ENCODE measurements around the gene MYLK.

Gene MYLK

GRCh38 chr3:123693584-123694190 lies 190.4 kb downstream of the MYLK start:
- no peak for DNase-seq

- DNase-seq: no peak
These were observed 191.5 kb downstream of the MYLK start for GRCh38 chr3:123692671-123693070.

GRCh38 chr3:123692041-123692440 lies 192.1 kb downstream of the MYLK start:
- DNase-seq: no peak

GRCh38 chr3:123689831-123690230 lies 194.3 kb downstream of the MYLK start:
- no peak for DNase-seq

- DNase-seq: no peak
These were observed 195.8 kb downstream of the MYLK start for GRCh38 chr3:123688241-123688747.

GRCh38 chr3:123687286-123687685 lies 196.8 kb downstream of the MYLK start:
- no peak for DNase-seq

GRCh38 chr3:123686251-123686650 lies 197.9 kb downstream of the MYLK start:
- DNase-seq: no peak

- no peak for DNase-seq
These were observed 198.4 kb downstream of the MYLK start for GRCh38 chr3:123685780-123686179.

- DNase-seq: no peak
These were observed 199.5 kb downstream of the MYLK start for GRCh38 chr3:123684636-123685035.

- DNase-seq: no peak
These were observed 199.9 kb downstream of the MYLK start for GRCh38 chr3:123684209-123684608.

GRCh38 chr3:123683505-123684154 lies 200.5 kb downstream of the MYLK start:
- DNase-seq: no peak

- DNase-seq: no peak
These were observed 201.2 kb downstream of the MYLK start for GRCh38 chr3:123682781-123683504.

GRCh38 chr3:123682302-123682701 lies 201.8 kb downstream of the MYLK start:
- DNase-seq: no peak

- DNase-seq: no peak
These were observed 204.3 kb downstream of the MYLK start for GRCh38 chr3:123679712-123680386.

- DNase-seq: no peak
These were observed 206.0 kb downstream of the MYLK start for GRCh38 chr3:123678108-123678511.

GRCh38 chr3:123672429-123673146 lies 211.5 kb downstream of the MYLK start:
- DNase-seq: no peak

- no peak for DNase-seq
These were observed 213.4 kb downstream of the MYLK start for GRCh38 chr3:123670743-123671142.

- DNase-seq: no peak
These were observed 215.2 kb downstream of the MYLK start for GRCh38 chr3:123668906-123669305.

- no peak for DNase-seq
These were observed 216.3 kb downstream of the MYLK start for GRCh38 chr3:123667784-123668183.

- no peak for DNase-seq
These were observed 219.4 kb downstream of the MYLK start for GRCh38 chr3:123664753-123665152.

- no peak for DNase-seq
These were observed 220.2 kb downstream of the MYLK start for GRCh38 chr3:123663977-123664376.

GRCh38 chr3:123661973-123662372 lies 222.2 kb downstream of the MYLK start:
- DNase-seq: no peak

GRCh38 chr3:123660900-123661299 lies 223.2 kb downstream of the MYLK start:
- DNase-seq: no peak

All from NCI-H1417 treated with DMSO at 0.1 percent for 48 hours (cell line).